Measurements from ENCODE around the gene PRDM5.

DNA sequence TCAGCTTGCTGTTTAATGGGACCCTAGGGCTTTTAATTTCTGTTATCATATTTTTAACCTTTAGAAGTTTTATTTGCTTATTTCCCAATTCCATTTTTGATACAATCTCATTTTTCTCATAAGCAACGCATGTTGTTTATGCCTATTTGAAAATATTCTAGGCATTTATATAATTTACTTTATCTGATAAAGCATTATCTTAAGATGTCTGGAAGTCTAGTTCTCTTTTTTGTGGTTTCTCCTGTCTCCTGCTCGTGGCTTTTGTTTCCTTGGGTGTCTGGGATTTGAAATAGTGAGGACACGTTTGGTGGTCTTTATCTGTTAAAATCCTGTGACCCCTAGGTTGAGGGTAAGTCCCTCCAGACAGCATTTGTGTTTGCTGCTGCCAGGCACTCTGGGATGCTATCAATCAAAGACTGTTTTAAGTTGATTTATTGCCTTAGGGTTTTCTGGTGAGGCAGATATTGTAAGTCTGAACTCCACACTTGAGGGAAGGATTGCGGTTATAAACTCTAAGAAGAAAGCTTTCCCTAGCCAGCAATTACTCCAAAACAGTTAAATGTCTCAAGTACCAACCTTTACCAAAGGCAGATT is 208.0 kb downstream of the PRDM5 start:
- TF ChIP-seq, protein P1, sequence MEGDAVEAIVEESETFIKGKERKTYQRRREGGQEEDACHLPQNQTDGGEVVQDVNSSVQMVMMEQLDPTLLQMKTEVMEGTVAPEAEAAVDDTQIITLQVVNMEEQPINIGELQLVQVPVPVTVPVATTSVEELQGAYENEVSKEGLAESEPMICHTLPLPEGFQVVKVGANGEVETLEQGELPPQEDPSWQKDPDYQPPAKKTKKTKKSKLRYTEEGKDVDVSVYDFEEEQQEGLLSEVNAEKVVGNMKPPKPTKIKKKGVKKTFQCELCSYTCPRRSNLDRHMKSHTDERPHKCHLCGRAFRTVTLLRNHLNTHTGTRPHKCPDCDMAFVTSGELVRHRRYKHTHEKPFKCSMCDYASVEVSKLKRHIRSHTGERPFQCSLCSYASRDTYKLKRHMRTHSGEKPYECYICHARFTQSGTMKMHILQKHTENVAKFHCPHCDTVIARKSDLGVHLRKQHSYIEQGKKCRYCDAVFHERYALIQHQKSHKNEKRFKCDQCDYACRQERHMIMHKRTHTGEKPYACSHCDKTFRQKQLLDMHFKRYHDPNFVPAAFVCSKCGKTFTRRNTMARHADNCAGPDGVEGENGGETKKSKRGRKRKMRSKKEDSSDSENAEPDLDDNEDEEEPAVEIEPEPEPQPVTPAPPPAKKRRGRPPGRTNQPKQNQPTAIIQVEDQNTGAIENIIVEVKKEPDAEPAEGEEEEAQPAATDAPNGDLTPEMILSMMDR (IDR thresholded peaks at IDR 0.05) = no peak
- no peak for TF ChIP-seq POLR2A (IDR thresholded peaks at IDR 0.05)

Measured in testis (tissue), 2 donors.